Fibroblast of lung (primary cell): ENCODE results near the gene CHST10. TPM values are rescaled to one million over a fixed set of nuclear protein-coding genes. Genes with fewer than 3 reads are reported as not detected.

Source experiments
- DNase-seq, 2 donors: peaks; one replicate each; pipeline versions ENCODE4 v3.0.0 to v3.0.0-alpha.2; 2010; ENCODE audit warnings: low read depth in 2 of 2
- H2AFZ ChIP-seq: 2 replicates; pipeline ENCODE4 v1.5.1; 2012; ENCODE audit warnings: low read length, control low read depth, inconsistent platforms
- H3K27ac ChIP-seq: 2 replicates; pipeline ENCODE4 v1.5.1; 2011; ENCODE audit warnings: low read length, control low read depth; ENCODE audit not compliant: insufficient read depth
- H3K27me3 ChIP-seq: 2 replicates; pipeline ENCODE4 v1.5.1; 2011; ENCODE audit warnings: mild to moderate bottlenecking, low read length; ENCODE audit not compliant: control insufficient read depth, insufficient read depth
- H3K36me3 ChIP-seq: 2 replicates; pipeline ENCODE4 v1.5.1; 2011; ENCODE audit warnings: low read length; ENCODE audit not compliant: control insufficient read depth, insufficient read depth
- H3K4me1 ChIP-seq: 2 replicates; pipeline ENCODE4 v1.5.1; 2011; ENCODE audit warnings: low read length; ENCODE audit not compliant: control insufficient read depth, insufficient read depth; ENCODE audit errors: extremely low read depth
- H3K4me2 ChIP-seq: 2 replicates; pipeline ENCODE4 v1.5.1; 2011; ENCODE audit warnings: low read length, control low read depth; ENCODE audit not compliant: insufficient read depth; ENCODE audit errors: extremely low read depth
- H3K4me3 ChIP-seq, 4 experiments: fragments of 200-600 bp in 1 of 4; sonication (generic) in 1 of 4; replicated peaks in 1 of 4; 2 replicates each; pipeline ENCODE4 v1.5.1; 2011 to 2016; ENCODE audit warnings: low read length in 4 of 4, low read depth in 3 of 4, mild to moderate bottlenecking in 3 of 4, control low read depth in 2 of 4, inconsistent platforms in 1 of 4, mixed read lengths in 1 of 4; ENCODE audit not compliant: insufficient read depth in 1 of 4; ENCODE audit errors: control extremely low read depth in 1 of 4
- H3K79me2 ChIP-seq: 2 replicates; pipeline ENCODE4 v1.5.1; 2012; ENCODE audit warnings: mild to moderate bottlenecking, low read length, inconsistent platforms; ENCODE audit not compliant: control insufficient read depth, insufficient read depth
- H3K9ac ChIP-seq: 2 replicates; pipeline ENCODE4 v1.5.1; 2011; ENCODE audit warnings: mild to moderate bottlenecking, low read length, control low read depth; ENCODE audit not compliant: insufficient read depth
- H3K9me3 ChIP-seq: 2 replicates; pipeline ENCODE4 v1.5.1; 2012; ENCODE audit warnings: low read depth, low read length; ENCODE audit not compliant: control insufficient read depth, insufficient read depth
- H4K20me1 ChIP-seq: 2 replicates; pipeline ENCODE4 v1.5.1; 2011; ENCODE audit warnings: low read length; ENCODE audit not compliant: control insufficient read depth, insufficient read depth; ENCODE audit errors: extremely low read depth
- CTCF ChIP-seq, 2 donors: IDR thresholded peaks in 1 of 2; conservative IDR thresholded peaks in 1 of 2; 1 replicate in 1 of 2; 2 replicates in 1 of 2; pipeline ENCODE4 v1.5.1; 2011 to 2012; ENCODE audit warnings: low read length in 2 of 2, control low read depth in 1 of 2, inconsistent platforms in 1 of 2, low read depth in 1 of 2, mild to moderate bottlenecking in 1 of 2
- EZH2 ChIP-seq: IDR thresholded peaks from 2 replicates; pipeline ENCODE4 v1.5.1; 2012; ENCODE audit warnings: low read length, control low read depth, mild to moderate bottlenecking; ENCODE audit errors: missing control alignments
- polyA plus RNA-seq, 2 donors: library from polyadenylated mRNA; depleted of rRNA in 1 of 2; stranded (reverse) in 1 of 2; unstranded in 1 of 2; fragments of >200 nt; gene quantifications; 2 replicates each; pipeline ENCODE4 v1.2.1, GENCODE V29; 2011 to 2012; ENCODE audit warnings: missing spikeins in 1 of 2
- total RNA-seq: library from RNA; depleted of rRNA; stranded (reverse); fragments of >200 nt; gene quantifications from 2 replicates; pipeline ENCODE4 v1.2.1, GENCODE V29; 2014

Gene CHST10
- total and polyA plus RNA-seq, 2 donors (not counting 1 experiment from before 2014, with no cell fraction given): 5.0 to 6.7 TPM

GRCh38 chr2:100393362-100393761 is 24.1 kb downstream of the CHST10 start:
- Histone ChIP-seq H3K4me1 (no peaks in the 10 kb centered on the region), H3K4me2 (no peak overlapping the region), H2AFZ (no peak overlapping the region), H3K27me3 (no peaks in the 10 kb centered on the region), H3K9ac (no peak overlapping the region), H3K36me3 (no peaks in the 10 kb centered on the region), H3K9me3 (no peaks in the 10 kb centered on the region), H3K4me3 (no peak overlapping the region), H4K20me1 (no peaks in the 10 kb centered on the region), H3K27ac (no peak overlapping the region), H3K79me2 (no peaks in the 10 kb centered on the region)
- DNase-seq: no peak
- TF ChIP-seq EZH2: no peak
- no peak for TF ChIP-seq CTCF (conservative IDR thresholded peaks at IDR 0.05 in 1 of 2, IDR thresholded peaks at IDR 0.05 in 1 of 2; ENCODE audit: low read depth in 1 of 2, low read length in 2 of 2)

- no peak overlapping the region for H3K27ac ChIP-seq
- H3K79me2 ChIP-seq: no peaks in the 10 kb centered on the region
- H3K9me3 ChIP-seq: no peaks in the 10 kb centered on the region
- no peak overlapping the region for H3K4me3 ChIP-seq
- no peak overlapping the region for H2AFZ ChIP-seq
- DNase-seq: no peak
- no peaks in the 10 kb centered on the region for H3K27me3 ChIP-seq
- H3K4me1 ChIP-seq: no peaks in the 10 kb centered on the region
- no peaks in the 10 kb centered on the region for H3K36me3 ChIP-seq
- no peak overlapping the region for H3K9ac ChIP-seq
- no peaks in the 10 kb centered on the region for H4K20me1 ChIP-seq
- TF ChIP-seq EZH2 (no peak), CTCF (conservative IDR thresholded peaks at IDR 0.05 in 1 of 2, IDR thresholded peaks at IDR 0.05 in 1 of 2; ENCODE audit: low read depth in 1 of 2, low read length in 2 of 2) (no peak)
- H3K4me2 ChIP-seq: no peak overlapping the region
These were observed 24.8 kb downstream of the CHST10 start for GRCh38 chr2:100392715-100393114.

- no peak overlapping the region for H3K27ac ChIP-seq
- no peak overlapping the region for H3K4me3 ChIP-seq
- TF ChIP-seq CTCF (conservative IDR thresholded peaks at IDR 0.05 in 1 of 2, IDR thresholded peaks at IDR 0.05 in 1 of 2; ENCODE audit: low read depth in 1 of 2, low read length in 2 of 2) (no peak), EZH2 (no peak)
- no peaks in the 10 kb centered on the region for H4K20me1 ChIP-seq
- H3K27me3 ChIP-seq: no peaks in the 10 kb centered on the region
- no peak overlapping the region for H3K4me2 ChIP-seq
- no peaks in the 10 kb centered on the region for H3K9me3 ChIP-seq
- no peak for DNase-seq
- no peak overlapping the region for H2AFZ ChIP-seq
- no peaks in the 10 kb centered on the region for H3K36me3 ChIP-seq
- H3K79me2 ChIP-seq: no peaks in the 10 kb centered on the region
- H3K9ac ChIP-seq: no peak overlapping the region
- no peaks in the 10 kb centered on the region for H3K4me1 ChIP-seq
These were observed 25.5 kb downstream of the CHST10 start for GRCh38 chr2:100391735-100392515.
